K562 (cell line): Measurements from ENCODE around the gene UBE2O. TPM values are rescaled to one million over a fixed set of nuclear protein-coding genes. Genes with fewer than 3 reads are reported as not detected.
A peak's percentile ranks its signal among the peaks of the same experiment; 100 is the strongest.

Source experiments
- ARID1B ChIP-seq: fragments of 450-650 bp; IDR thresholded peaks from 2 replicates; pipeline ENCODE4 v1.6.1; 2016; ENCODE audit warnings: antibody characterized with exemption, mild to moderate bottlenecking, inconsistent platforms
- BCL6 ChIP-seq: fragments of 250-450 bp; sonication (Bioruptor Pico); IDR thresholded peaks from 2 replicates; pipeline ENCODE4 v1.4.0; 2020
- BCOR ChIP-seq: fragments of 450-650 bp; IDR thresholded peaks from 2 replicates; pipeline ENCODE4 v1.6.1; 2016
- DMBX1 ChIP-seq: fragments of 250-450 bp; sonication (Bioruptor Pico); IDR thresholded peaks from 2 replicates; pipeline ENCODE4 v1.8.0; 2022; ENCODE audit warnings: inconsistent platforms, mild to moderate bottlenecking, moderate library complexity, borderline replicate concordance
- ETV1 ChIP-seq: fragments of 450-650 bp; conservative IDR thresholded peaks from 2 replicates; pipeline ENCODE4 v1.6.1; 2016; ENCODE audit warnings: missing genetic modification characterization, control low read depth, low read depth, missing compliant biosample characterization
- EZH2 ChIP-seq: IDR thresholded peaks from 2 replicates; pipeline ENCODE4 v1.6.1; 2012; ENCODE audit warnings: low read depth, mild to moderate bottlenecking, inconsistent platforms, low read length, borderline replicate concordance
- HNRNPH1 ChIP-seq: fragments of 200-400 bp; formaldehyde crosslinking; optimal IDR thresholded peaks from 2 replicates; pipeline ENCODE3; 2017; ENCODE audit warnings: low read depth, mild to moderate bottlenecking, low read length, moderate library complexity
- RUNX1 ChIP-seq: sonication (generic); IDR thresholded peaks from 2 replicates; pipeline ENCODE4 v1.6.1; 2016; ENCODE audit warnings: antibody characterized with exemption, low read depth
- SNIP1 ChIP-seq: fragments of 450-650 bp; IDR thresholded peaks from 2 replicates; pipeline ENCODE4 v1.7.1; 2017; ENCODE audit warnings: low read depth, mild to moderate bottlenecking
- SRSF7 ChIP-seq: fragments of 200-400 bp; formaldehyde crosslinking; optimal IDR thresholded peaks from 2 replicates; pipeline ENCODE3; 2017; ENCODE audit warnings: mild to moderate bottlenecking, low read depth, low read length
- STAT5A ChIP-seq: IDR thresholded peaks from 2 replicates; pipeline ENCODE4 v1.6.1; 2012; ENCODE audit warnings: low read length, inconsistent platforms, borderline replicate concordance
- TAF1 ChIP-seq: IDR thresholded peaks from 2 replicates; pipeline ENCODE4 v1.6.1; 2011; ENCODE audit warnings: mild to moderate bottlenecking, low read length, moderate library complexity; ENCODE audit not compliant: insufficient read depth, control insufficient read depth, severe bottlenecking; ENCODE audit errors: extremely low read depth
- TCF7L2 ChIP-seq: fragments of 150-350 bp; IDR thresholded peaks from 2 replicates; pipeline ENCODE4 v1.6.1; 2016; ENCODE audit warnings: low read depth, mild to moderate bottlenecking, low read length, moderate library complexity
- TCFL5 ChIP-seq: fragments of 250-450 bp; sonication (Bioruptor Pico); conservative IDR thresholded peaks from 2 replicates; pipeline ENCODE4 v1.6.1; 2021; ENCODE audit warnings: mild to moderate bottlenecking, moderate library complexity, matching md5 sums
- TEAD4 ChIP-seq, 2 experiments: sonication (generic) in 1 of 2; formaldehyde crosslinking in 1 of 2; IDR thresholded peaks; 2 replicates each; pipeline versions ENCODE4 v1.6.1 to v1.8.0; 2012 to 2022; ENCODE audit warnings: borderline replicate concordance in 1 of 2, inconsistent platforms in 1 of 2, low read length in 1 of 2, mild to moderate bottlenecking in 1 of 2, missing genetic modification reagents in 1 of 2
- ZFP36 ChIP-seq: fragments of 150-350 bp; IDR thresholded peaks from 2 replicates; pipeline ENCODE4 v1.6.1; 2018; ENCODE audit warnings: low read length, low read depth; ENCODE audit not compliant: partially characterized antibody
- ZNF184 ChIP-seq: sonication (generic); formaldehyde crosslinking; IDR thresholded peaks from 2 replicates; pipeline ENCODE4 v1.5.0; 2020; ENCODE audit warnings: missing genetic modification reagents
- ZNF407 ChIP-seq: fragments of 450-650 bp; IDR thresholded peaks from 2 replicates; pipeline ENCODE4 v1.6.1; 2016; ENCODE audit warnings: low read depth
- ZNF655 ChIP-seq: fragments of 250-450 bp; sonication (Bioruptor Pico); IDR thresholded peaks from 2 replicates; pipeline ENCODE4 v1.5.0; 2021
- polyA plus RNA-seq, 8 experiments: library from polyadenylated mRNA; depleted of rRNA in 4 of 8; stranded (reverse) in 5 of 8; unstranded in 3 of 8; fragments of >200 nt; fragmentation: Nextera tagmentation in 2 of 8; fragmentation: Illumina TruSeq in 1 of 8; extraction: Ambion mirVana in 2 of 8; extraction: Trizol in 1 of 8; gene quantifications; 2 replicates each; pipeline versions ENCODE4 v1.2.1 to v1.2.3, GENCODE V29; 2011 to 2014; ENCODE audit warnings: inconsistent platforms in 1 of 8, missing spikeins in 1 of 8
- total RNA-seq, 7 experiments: library from RNA; depleted of rRNA in 6 of 7; stranded (reverse); fragments of >200 nt in 6 of 7; fragmentation: Illumina TruSeq in 2 of 7; extraction: Trizol in 2 of 7; gene quantifications; 2 replicates each; pipeline versions ENCODE4 v1.2.1 to v1.2.3, GENCODE V29; 2011 to 2021; ENCODE audit warnings: low replicate concordance in 1 of 7

The UBE2O gene
- total and polyA plus RNA-seq, 9 of the 15 experiments (the other 6 are each of a cell fraction or from before 2014, with no cell fraction given): 1.6 to 39.7 (median 13.3) TPM

- TF ChIP-seq TCF7L2: no peak
- 0 out of 2 replicates have a peak, but pooled peaks have one; percentile 6 for TF ChIP-seq BCOR
- TF ChIP-seq ETV1: peak; percentile 68; the same call in 1 of the 2 replicates
- TF ChIP-seq HNRNPH1: no peak
- no peak for TF ChIP-seq RUNX1
- TF ChIP-seq STAT5A: no peak
- TF ChIP-seq ARID1B: no peak
- no peak for TF ChIP-seq SRSF7
- no peak for TF ChIP-seq BCL6 (CRISPR knock-in tag)
- TF ChIP-seq TEAD4 (IDR thresholded peaks at IDR 0.05; ENCODE audit: low read length): 0 out of 2 replicates have a peak, but pooled peaks have one; percentile 14
- peak; percentile 84 for TF ChIP-seq TEAD4 (CRISPR knock-in tag; IDR thresholded peaks at IDR 0.05; ENCODE audit: borderline replicate concordance)
- no peak for TF ChIP-seq ZFP36
- TF ChIP-seq ZNF655: no peak
- no peak for TF ChIP-seq EZH2
- no peak for TF ChIP-seq TAF1
- no peak for TF ChIP-seq ZNF407
- TF ChIP-seq SNIP1: no peak
- no peak for TF ChIP-seq ZNF184
- peak; percentile 77; the same call in 1 of the 2 replicates for TF ChIP-seq DMBX1 (CRISPR knock-in tag)
- no peak for TF ChIP-seq TCFL5 (CRISPR knock-in tag)
Measured at GRCh38 chr17:76385892-76386786, 66.8 kb downstream of the UBE2O start (continued).
